ENCODE data around the gene RAE1. TPM values are rescaled to one million over a fixed set of nuclear protein-coding genes. Genes with fewer than 3 reads are reported as not detected.

The RAE1 gene
- total and polyA plus RNA-seq, 8 donors = 16.4 to 55.5 (median 49.5) TPM

- no peak overlapping the region for H3K4me3 ChIP-seq
- H3K27me3 ChIP-seq = no peaks in the 10 kb centered on the region
- DNase-seq (peak in 1 of 4 donors; percentile 71), ATAC-seq (no peak)
- peaks cover 0 to 100% of the 10 kb centered on the region in 2 donors for H3K36me3 ChIP-seq
- TF ChIP-seq CTCF (IDR thresholded peaks at IDR 0.05) = no peak
- no peaks in the 10 kb centered on the region for H3K9me3 ChIP-seq
- intact Hi-C loops (cut with DNase I) = no loop called here
- H3K27ac ChIP-seq = no peak overlapping the region
- peaks cover 0 to 32% of the 10 kb centered on the region in 2 donors for H3K4me1 ChIP-seq
Measured at GRCh38 chr20:57404419-57405072, 53.5 kb downstream of the RAE1 start.

GRCh38 chr20:57405236-57406016 lies 54.4 kb downstream of the RAE1 start:
- intact Hi-C loops (cut with DNase I) = no loop called here
- peak in 1 of 4 donors; percentile 43 for DNase-seq
- H3K4me3 ChIP-seq = no peak overlapping the region
- no peak for ATAC-seq
- H3K27me3 ChIP-seq = no peaks in the 10 kb centered on the region
- H3K4me1 ChIP-seq = peaks cover 0 to 23% of the 10 kb centered on the region in 2 donors
- no peak overlapping the region for H3K27ac ChIP-seq
- TF ChIP-seq CTCF (IDR thresholded peaks at IDR 0.05) = no peak
- H3K9me3 ChIP-seq = no peaks in the 10 kb centered on the region
- peaks cover 0 to 100% of the 10 kb centered on the region in 2 donors for H3K36me3 ChIP-seq

GRCh38 chr20:57407541-57407956 lies 56.5 kb downstream of the RAE1 start:
- no peak for TF ChIP-seq CTCF (IDR thresholded peaks at IDR 0.05)
- Histone ChIP-seq H3K27me3 (no peaks in the 10 kb centered on the region), H3K9me3 (no peaks in the 10 kb centered on the region), H3K4me3 (no peak overlapping the region), H3K4me1 (peaks cover 0 to 12% of the 10 kb centered on the region in 2 donors), H3K36me3 (peaks cover 0 to 81% of the 10 kb centered on the region in 2 donors), H3K27ac (no peak overlapping the region)
- ATAC-seq (no peak), DNase-seq (peak in 1 of 4 donors; percentile 79)
- intact Hi-C loops (cut with DNase I) = no loop called here

GRCh38 chr20:57408131-57408530 lies 57.1 kb downstream of the RAE1 start:
- Histone ChIP-seq H3K4me3 (no peak overlapping the region), H3K9me3 (no peaks in the 10 kb centered on the region), H3K36me3 (peaks cover 0 to 75% of the 10 kb centered on the region in 2 donors), H3K27ac (no peak overlapping the region), H3K4me1 (peaks cover 0 to 6% of the 10 kb centered on the region in 2 donors), H3K27me3 (no peaks in the 10 kb centered on the region)
- no peak for TF ChIP-seq CTCF (IDR thresholded peaks at IDR 0.05)
- intact Hi-C loops (cut with DNase I) = no loop called here
- no peak for ATAC-seq
- peak in 1 of 4 donors; percentile 34 for DNase-seq

GRCh38 chr20:57408536-57409233 lies 57.6 kb downstream of the RAE1 start:
- Histone ChIP-seq H3K27ac (no peak overlapping the region), H3K4me1 (peaks cover 0 to under 1% of the 10 kb centered on the region in 2 donors), H3K9me3 (no peaks in the 10 kb centered on the region), H3K36me3 (peaks cover 0 to 69% of the 10 kb centered on the region in 2 donors), H3K27me3 (no peaks in the 10 kb centered on the region), H3K4me3 (no peak overlapping the region)
- DNase-seq = peak in 1 of 4 donors; percentile 51
- no peak for TF ChIP-seq CTCF (IDR thresholded peaks at IDR 0.05)
- no peak for ATAC-seq
- intact Hi-C loops (cut with DNase I) = no loop called here

All from left lung (tissue), 10 donors.